Epithelial cell of esophagus (primary cell): ENCODE results near the gene FAF1.

Experiments used
- DNase-seq: peaks from one replicate; pipeline ENCODE4 v3.0.0; 2010; ENCODE audit warnings: low read depth
- H3K4me3 ChIP-seq: 2 replicates; pipeline ENCODE4 v1.5.1; 2011; ENCODE audit warnings: mild to moderate bottlenecking, low read length, control low read depth
- CTCF ChIP-seq: IDR thresholded peaks from 2 replicates; pipeline ENCODE4 v1.5.1; 2011; ENCODE audit warnings: low read depth, mild to moderate bottlenecking, low read length, control low read depth, inconsistent platforms; ENCODE audit not compliant: insufficient read depth; ENCODE audit errors: missing control alignments

FAF1 gene

GRCh38 chr1:50973875-50974617, 14.0 kb upstream of the FAF1 start:
- H3K4me3 ChIP-seq = no peak overlapping the region

DNA sequence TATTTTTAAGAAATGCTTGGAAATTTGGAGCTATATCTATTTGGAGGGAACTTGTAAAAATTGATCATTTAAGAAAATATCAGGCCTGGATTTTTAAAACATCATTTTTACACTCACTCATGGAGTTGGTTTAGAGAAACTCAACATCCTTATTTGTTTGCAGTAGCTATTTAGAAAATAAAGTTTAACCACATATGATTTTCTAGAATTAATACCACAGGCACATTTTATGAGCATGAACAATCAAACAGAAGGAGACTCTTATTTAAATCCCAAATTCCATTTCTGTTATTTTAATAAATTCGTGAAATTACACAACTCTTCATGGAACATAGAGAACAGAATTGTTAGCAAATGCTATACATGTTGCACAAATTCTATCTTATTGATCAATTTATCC, 13.2 kb upstream of the FAF1 start:
- TF ChIP-seq CTCF = no peak
- no peak for DNase-seq
- no peak overlapping the region for H3K4me3 ChIP-seq

More at GRCh38 chr1:50973875-50974617, 14.0 kb upstream of the FAF1 start:
- no peak for TF ChIP-seq CTCF
- DNase-seq = no peak

GRCh38 chr1:50972766-50973165, 12.7 kb upstream of the FAF1 start:
- no peak for DNase-seq
- no peak overlapping the region for H3K4me3 ChIP-seq
- TF ChIP-seq CTCF = no peak

DNA sequence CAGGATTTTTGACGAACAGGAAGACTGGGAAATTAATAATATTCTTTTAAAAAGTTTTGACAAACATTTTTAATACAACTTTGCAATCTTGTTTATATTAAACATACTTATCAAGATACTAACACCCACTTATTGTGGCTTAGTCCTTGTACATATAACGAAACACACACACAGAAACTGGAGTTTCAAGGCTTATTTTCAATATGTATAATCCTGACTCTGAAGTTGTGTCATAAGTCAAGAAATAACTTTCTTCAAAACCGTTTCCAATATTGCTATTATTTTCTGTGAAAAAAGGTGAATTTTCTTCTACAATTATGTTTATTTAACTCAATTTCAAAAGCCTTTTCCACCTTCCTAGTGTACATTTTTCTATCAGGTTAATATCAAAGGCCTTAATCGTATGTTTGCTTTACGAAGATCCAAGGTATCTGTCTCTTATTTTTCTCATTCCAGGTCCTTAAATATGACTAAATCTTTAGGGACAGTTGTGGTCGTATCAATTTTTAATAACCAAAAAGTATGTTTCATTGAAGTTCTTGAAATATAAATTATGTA, 11.8 kb upstream of the FAF1 start:
- no peak overlapping the region for H3K4me3 ChIP-seq
- DNase-seq = no peak
- no peak for TF ChIP-seq CTCF

- no peak for DNase-seq
- H3K4me3 ChIP-seq = peak overlapping the region; percentile 80
- TF ChIP-seq CTCF = no peak
Observed at GRCh38 chr1:50970931-50971582, 11.0 kb upstream of the FAF1 start.

DNA sequence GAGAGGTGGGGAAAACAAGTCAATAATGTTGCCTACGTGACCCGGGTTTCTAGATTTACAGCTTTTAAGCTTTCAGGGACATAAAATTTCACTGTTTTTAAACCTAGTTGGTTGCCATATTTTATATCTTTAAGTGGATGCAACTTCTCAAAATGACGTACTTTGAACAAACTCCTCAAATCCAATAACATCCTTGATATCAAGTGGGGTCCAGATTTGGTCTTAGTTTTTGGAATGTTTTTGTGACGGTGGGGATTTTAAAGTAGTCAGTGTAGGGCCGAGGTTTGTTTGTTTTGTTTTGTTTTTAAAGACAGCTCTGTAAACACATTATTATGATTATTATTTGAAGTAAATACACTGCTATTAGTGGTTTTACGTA, 10.4 kb upstream of the FAF1 start:
- H3K4me3 ChIP-seq = peak overlapping the region; percentile 80
- TF ChIP-seq CTCF = no peak
- no peak for DNase-seq
